A549 (cell line): ENCODE data around the gene UTF1. TPM values are rescaled to one million over a fixed set of nuclear protein-coding genes. Genes with fewer than 3 reads are reported as not detected.
A peak's percentile ranks its signal among the peaks of the same experiment; 100 is the strongest.
"Not testable (repeated sequence)": the region's sequence is repeated elsewhere in the genome, so short reads cannot be mapped to it uniquely, and the experiment has no call there.

ENCODE experiments used
- ATAC-seq, 2 experiments: fragments of 200-7000 bp in 1 of 2; fragments of >200 bp in 1 of 2; cut with Nextera tagmentation in 1 of 2; cut with Tn5 transposase in 1 of 2; 3 replicates each; pipeline versions ENCODE4 v1.8.0 to v1.9.1; 2018 to 2020; ENCODE audit warnings: mild to moderate bottlenecking in 1 of 2, moderate library complexity in 1 of 2
- CTCF ChIA-PET: fragments of 300-600 bp; sonication (Branson Sonifier 250); formaldehyde crosslinking; extraction: SDS; loops from one replicate; lab custom pipeline; 2021; ENCODE audit warnings: antibody characterized with exemption, inconsistent platforms; lab: Yijun Ruan, JAX
- POLR2A ChIA-PET: fragments of 350-600 bp; formaldehyde crosslinking; extraction: SDS; loops from one replicate; lab custom pipeline; 2021; ENCODE audit warnings: antibody characterized with exemption, inconsistent platforms; lab: Yijun Ruan, JAX
- DNase-seq, 2 experiments: peaks; one replicate each; pipeline versions ENCODE4 v3.0.0 to v3.0.0-alpha.2; 2011 to 2016; ENCODE audit warnings: low read depth in 1 of 2, low spot score in 1 of 2
- FAIRE-seq: peaks from 2 replicates; lab custom pipeline; 2011; peaks lifted over from hg19 to GRCh38; lab: Jason Lieb, UNC
- H3K27ac ChIP-seq, 2 experiments: fragments of >200 bp; sonication (Bioruptor Twin); formaldehyde crosslinking; 3 replicates each; pipeline ENCODE4 v1.5.1; 2016 to 2017
- H3K4me1 ChIP-seq: fragments of >200 bp; sonication (Bioruptor Twin); formaldehyde crosslinking; 3 replicates; pipeline ENCODE4 v1.6.1; 2016
- H3K4me2 ChIP-seq: fragments of >200 bp; sonication (Bioruptor Twin); formaldehyde crosslinking; 3 replicates; pipeline ENCODE4 v1.6.1; 2016
- H3K4me3 ChIP-seq: fragments of >200 bp; sonication (Bioruptor Twin); formaldehyde crosslinking; 3 replicates; pipeline ENCODE4 v1.5.1; 2016
- H3K9me3 ChIP-seq: fragments of >200 bp; sonication (Bioruptor Twin); formaldehyde crosslinking; 3 replicates; pipeline ENCODE4 v1.6.1; 2016
- ATOH8 ChIP-seq: fragments of 250-450 bp; sonication (Bioruptor Pico); IDR thresholded peaks from 2 replicates; pipeline ENCODE4 v1.5.0; 2020; ENCODE audit warnings: low read depth, mild to moderate bottlenecking, moderate library complexity
- CEBPB ChIP-seq, 2 experiments: fragments of >200 bp in 1 of 2; sonication (Bioruptor Twin) in 1 of 2; formaldehyde crosslinking in 1 of 2; IDR thresholded peaks; 2 replicates each; pipeline ENCODE4 v1.6.1; 2012 to 2016
- CHD2 ChIP-seq: fragments of 150-350 bp; IDR thresholded peaks from 2 replicates; pipeline ENCODE4 v1.6.1; 2014; ENCODE audit warnings: low read length; ENCODE audit not compliant: partially characterized antibody
- CHD4 ChIP-seq: fragments of 200-600 bp; sonication (generic); IDR thresholded peaks from 2 replicates; pipeline ENCODE4 v1.6.1; 2016; ENCODE audit warnings: antibody characterized with exemption, mild to moderate bottlenecking, borderline replicate concordance
- E2F6 ChIP-seq: IDR thresholded peaks from 2 replicates; pipeline ENCODE4 v1.6.1; 2012; ENCODE audit warnings: low read depth, borderline replicate concordance
- FOSL2 ChIP-seq, 2 experiments: fragments of 450-650 bp in 1 of 2; fragments of >200 bp in 1 of 2; sonication (Bioruptor Twin) in 1 of 2; formaldehyde crosslinking; IDR thresholded peaks; 2 replicates each; pipeline versions ENCODE4 v1.5.0 to v1.6.1; 2016 to 2020; ENCODE audit warnings: mild to moderate bottlenecking in 1 of 2, moderate library complexity in 1 of 2
- HDAC2 ChIP-seq: fragments of 200-600 bp; sonication (generic); IDR thresholded peaks from 2 replicates; pipeline ENCODE4 v1.6.1; 2016
- HOXB13 ChIP-seq: fragments of 250-450 bp; sonication (Bioruptor Pico); IDR thresholded peaks from 2 replicates; pipeline ENCODE4 v1.5.0; 2020; ENCODE audit warnings: low read depth, mild to moderate bottlenecking, moderate library complexity
- JUNB ChIP-seq: fragments of >200 bp; sonication (Bioruptor Twin); formaldehyde crosslinking; IDR thresholded peaks from 2 replicates; pipeline ENCODE4 v1.6.1; 2016
- MAFK ChIP-seq: fragments of 450-650 bp; IDR thresholded peaks from 2 replicates; pipeline ENCODE4 v1.6.1; 2014; ENCODE audit not compliant: partially characterized antibody
- MAX ChIP-seq: IDR thresholded peaks from 2 replicates; pipeline ENCODE4 v1.6.1; 2012
- NR3C1 ChIP-seq: fragments of >200 bp; sonication (Bioruptor Twin); formaldehyde crosslinking; IDR thresholded peaks from 3 replicates; pipeline ENCODE4 v1.6.1; 2017
- PBX3 ChIP-seq: IDR thresholded peaks from 2 replicates; pipeline ENCODE4 v1.6.1; 2012
- POLR2A ChIP-seq: IDR thresholded peaks from 2 replicates; pipeline ENCODE4 v1.6.1; 2012; ENCODE audit warnings: mild to moderate bottlenecking, low read length
- RAD21 ChIP-seq, 2 experiments: fragments of >200 bp in 1 of 2; sonication (Bioruptor Twin) in 1 of 2; formaldehyde crosslinking in 1 of 2; IDR thresholded peaks in 1 of 2; conservative IDR thresholded peaks in 1 of 2; 2 replicates in 1 of 2; 3 replicates in 1 of 2; pipeline ENCODE4 v1.6.1; 2012 to 2018; ENCODE audit warnings: inconsistent platforms in 1 of 2
- REST ChIP-seq: fragments of 200-600 bp; sonication (generic); IDR thresholded peaks from 2 replicates; pipeline ENCODE4 v1.6.1; 2016; ENCODE audit warnings: antibody characterized with exemption, mild to moderate bottlenecking, moderate library complexity
- RFX5 ChIP-seq: fragments of 450-650 bp; IDR thresholded peaks from 2 replicates; pipeline ENCODE4 v1.7.1; 2014; ENCODE audit warnings: antibody characterized with exemption, mild to moderate bottlenecking, moderate library complexity
- RNF2 ChIP-seq: fragments of 200-600 bp; sonication (generic); IDR thresholded peaks from 2 replicates; pipeline ENCODE4 v1.6.1; 2016; ENCODE audit warnings: low read depth, mild to moderate bottlenecking, antibody characterized with exemption, moderate library complexity, borderline replicate concordance
- SREBF2 ChIP-seq: fragments of 450-650 bp; IDR thresholded peaks from 2 replicates; pipeline ENCODE4 v1.6.1; 2014; ENCODE audit warnings: mild to moderate bottlenecking, moderate library complexity
- TFCP2L1 ChIP-seq: fragments of 250-450 bp; sonication (Bioruptor Pico); IDR thresholded peaks from 2 replicates; pipeline ENCODE4 v1.5.0; 2021; ENCODE audit warnings: mild to moderate bottlenecking
- TP53 ChIP-seq: fragments of 250-450 bp; sonication (Bioruptor Pico); IDR thresholded peaks from 2 replicates; pipeline ENCODE4 v1.5.0; 2021; ENCODE audit warnings: mild to moderate bottlenecking, moderate library complexity
- ZFP36 ChIP-seq: fragments of 450-650 bp; IDR thresholded peaks from 2 replicates; pipeline ENCODE4 v1.6.1; 2014; ENCODE audit warnings: borderline replicate concordance; ENCODE audit not compliant: partially characterized antibody
- WGBS: methylation state at CpG from one replicate; pipeline ENCODE4 v1.1.6; 2017; ENCODE audit errors: missing lambda C conversion rate; 5-methylcytosine and 5-hydroxymethylcytosine counted together
- polyA plus RNA-seq, 4 experiments: library from polyadenylated mRNA; depleted of rRNA in 3 of 4; stranded (reverse); fragments of >200 nt; fragmentation: RNase III in 1 of 4; extraction: RNeasy Plus Mini Kit Qiagen cat#74134 plus additional on column Dnase treatment in 1 of 4; gene quantifications; 2 replicates in 3 of 4; 3 replicates in 1 of 4; pipeline ENCODE4 v1.2.3, GENCODE V29; 2011 to 2017

UTF1 gene
- polyA plus RNA-seq, 2 of the 4 experiments (the other 2 are of a cell fraction), result not detected

GRCh38 chr10:133264461-133264860, 34.4 kb downstream of the UTF1 start:
- 32% methylated on average over 9 of the region's 9 CpGs for whole genome bisulfite sequencing
- Histone ChIP-seq H3K4me2 (peak overlapping the region; percentile 48), H3K4me1 (peaks cover 38% of the 10 kb centered on the region), H3K27ac (peak overlapping the region in 1 of 2 experiments; percentile 4; a peak in 1 of 6 replicates), H3K9me3 (no peaks in the 10 kb centered on the region), H3K4me3 (no peak overlapping the region)
- no peak for FAIRE-seq
- ATAC-seq, result no peak
- TF ChIP-seq ATOH8 (CRISPR knock-in tag), result no peak
- no peak for TF ChIP-seq MAFK
- TF ChIP-seq HDAC2, result no peak
- TF ChIP-seq RFX5, result no peak
- TF ChIP-seq POLR2A, result no peak
- no peak for TF ChIP-seq FOSL2 (IDR thresholded peaks at IDR 0.05)
- TF ChIP-seq FOSL2 (CRISPR knock-in tag; IDR thresholded peaks at IDR 0.05), result no peak
- TF ChIP-seq CHD4, result no peak
- TF ChIP-seq RNF2, result no peak
- TF ChIP-seq CEBPB (IDR thresholded peaks at IDR 0.05), result no peak
- TF ChIP-seq E2F6, result no peak
- TF ChIP-seq RAD21 (conservative IDR thresholded peaks at IDR 0.05 in 1 of 2, IDR thresholded peaks at IDR 0.05 in 1 of 2), result no peak
- CTCF ChIA-PET, result interaction anchor here (0.7 to 2.9 kb wide), 5 partner anchors 10 to 65 kb away, joined by 3 to 9 read pairs (median 5); no protein-coding TSS in a partner anchor
- DNase-seq, result no peak
- POLR2A ChIA-PET, result no interaction called here

GRCh38 chr10:133265052-133265451, 35.0 kb downstream of the UTF1 start:
- peak overlapping the region; percentile 34; the same call in 2 of the 3 replicates for H3K4me2 ChIP-seq
- H3K4me3 ChIP-seq, DNase-seq, FAIRE-seq, POLR2A ChIA-PET, ATAC-seq, H3K27ac ChIP-seq, H3K9me3 ChIP-seq: not testable (repeated sequence)
- H3K4me1 ChIP-seq, result peaks cover 32% of the 10 kb centered on the region
- CTCF ChIA-PET, result interaction anchor here (0.7 to 2.9 kb wide), 2 partner anchors 10 to 51 kb away, joined by 3 to 9 read pairs; no protein-coding TSS in a partner anchor
- 47% methylated on average over 8 of the region's 10 CpGs for WGBS

GRCh38 chr10:133266056-133266795, 36.2 kb downstream of the UTF1 start:
- CTCF ChIA-PET, result interaction anchor here (0.6 kb wide), 1 partner anchor 169 kb away, joined by 3 read pairs; no protein-coding TSS in a partner anchor
- Histone ChIP-seq H3K4me2 (no peak overlapping the region), H3K9me3 (no peaks in the 10 kb centered on the region), H3K4me1 (peaks cover 25% of the 10 kb centered on the region), H3K4me3 (no peak overlapping the region), H3K27ac (no peak overlapping the region)
- TF ChIP-seq RNF2 (no peak), ATOH8 (CRISPR knock-in tag) (no peak), HOXB13 (CRISPR knock-in tag) (no peak), TFCP2L1 (CRISPR knock-in tag) (no peak), CHD2 (no peak), REST (no peak), NR3C1 (no peak), ZFP36 (no peak), PBX3 (no peak), HDAC2 (no peak), RFX5 (no peak), JUNB (no peak), CHD4 (no peak), MAX (no peak), TP53 (CRISPR knock-in tag) (no peak), SREBF2 (no peak)
- DNase-seq (no peak), FAIRE-seq (no peak), ATAC-seq (no peak)
- 88% methylated on average over 20 of the region's 21 CpGs for WGBS
- POLR2A ChIA-PET, result no interaction called here
